HCT116 (cell line): ENCODE measurements around the gene IPO13. TPM values are rescaled to one million over a fixed set of nuclear protein-coding genes. Genes with fewer than 3 reads are reported as not detected.
A peak's percentile ranks its signal among the peaks of the same experiment; 100 is the strongest.

ENCODE experiments used
- ATAC-seq: fragments of 200-7000 bp; cut with Tn5 transposase; 2 replicates; pipeline ENCODE4 v1.9.1; 2020; ENCODE audit warnings: mild to moderate bottlenecking, moderate library complexity
- BruUV-seq: library from RNA; stranded (reverse); fragments of 400-500 nt; replicated peaks from 2 replicates; lab custom pipeline; 2021; lab: Mats Ljungman, UMichigan
- CTCF ChIA-PET: fragments of 300-600 bp; sonication (Branson Sonifier 250); formaldehyde crosslinking; loops from one replicate; lab custom pipeline; 2021; ENCODE audit warnings: antibody characterized with exemption; lab: Charles Lee
- POLR2A ChIA-PET: fragments of 300-600, 350-600 bp; sonication (Branson Sonifier 250); formaldehyde crosslinking; loops from one replicate; lab custom pipeline; 2021; ENCODE audit warnings: antibody characterized with exemption; lab: Charles Lee
- RAD21 ChIA-PET, 2 experiments: fragments of 300-600 bp; sonication (Branson Sonifier 250); formaldehyde crosslinking; loops; one replicate each; lab custom pipeline; 2023; ENCODE audit warnings: low total read pairs in 2 of 2; ENCODE audit not compliant: uncharacterized antibody in 2 of 2, unreplicated experiment in 2 of 2, low non-redundant PET in 1 of 2; lab: Charles Lee
- DNase-seq: peaks from one replicate; pipeline ENCODE4 v3.0.0-alpha.2; 2010; ENCODE audit warnings: low read depth, low spot score
- H2AFZ ChIP-seq: fragments of 200-600 bp; shearing (Covaris generic), sonication (generic); 2 replicates; pipeline ENCODE4 v1.6.1; 2017; ENCODE audit warnings: low read depth, mixed run types, mixed read lengths, antibody characterized with exemption, low read length; ENCODE audit not compliant: poor library complexity, severe bottlenecking
- H3K27ac ChIP-seq: 2 replicates; pipeline ENCODE4 v1.5.1; 2012; ENCODE audit warnings: low read depth, low read length
- H3K27me3 ChIP-seq: fragments of 200-600 bp; sonication (generic); 2 replicates; pipeline ENCODE4 v1.6.1; 2016; ENCODE audit warnings: mixed run types, low read length, mixed read lengths; ENCODE audit not compliant: insufficient read depth
- H3K36me3 ChIP-seq, 2 experiments: fragments of 200-500 bp in 1 of 2; fragments of 200-600 bp in 1 of 2; sonication (Bioruptor generic) in 1 of 2; sonication (generic) in 1 of 2; 2 replicates each; pipeline versions ENCODE4 v1.5.1 to v1.6.1; 2014 to 2016; ENCODE audit warnings: low read length in 2 of 2, inconsistent platforms in 1 of 2, mixed read lengths in 1 of 2, mixed run types in 1 of 2; ENCODE audit not compliant: insufficient read depth in 2 of 2, control insufficient read depth in 1 of 2
- H3K4me1 ChIP-seq, 2 experiments: fragments of 200-600 bp in 1 of 2; sonication (generic) in 1 of 2; 2 replicates each; pipeline versions ENCODE4 v1.5.1 to v1.6.1; 2012 to 2017; ENCODE audit warnings: low read length in 2 of 2, inconsistent platforms in 1 of 2, mild to moderate bottlenecking in 1 of 2, mixed read lengths in 1 of 2, mixed run types in 1 of 2, moderate library complexity in 1 of 2; ENCODE audit not compliant: insufficient read depth in 2 of 2, control insufficient read depth in 1 of 2
- H3K4me2 ChIP-seq: fragments of 200-600 bp; sonication (generic); 2 replicates; pipeline ENCODE4 v1.6.1; 2017; ENCODE audit warnings: mixed run types, low read length, mixed read lengths
- H3K4me3 ChIP-seq, 2 experiments: fragments of 200-600 bp in 1 of 2; sonication (generic) in 1 of 2; replicated peaks in 1 of 2; 2 replicates each; pipeline ENCODE4 v1.5.1; 2011 to 2016; ENCODE audit warnings: low read length in 2 of 2, control low read depth in 1 of 2, low read depth in 1 of 2, mild to moderate bottlenecking in 1 of 2, mixed read lengths in 1 of 2, mixed run types in 1 of 2
- H3K79me2 ChIP-seq: fragments of 200-600 bp; sonication (generic); 2 replicates; pipeline ENCODE4 v1.6.1; 2017; ENCODE audit warnings: mild to moderate bottlenecking, mixed run types, low read length, moderate library complexity, mixed read lengths; ENCODE audit not compliant: insufficient read depth
- H3K9ac ChIP-seq: fragments of 200-600 bp; sonication (generic); 2 replicates; pipeline ENCODE4 v1.6.1; 2016; ENCODE audit warnings: low read length, mixed read lengths
- H3K9me2 ChIP-seq: fragments of 200-600 bp; sonication (generic), shearing (Covaris generic); 2 replicates; pipeline ENCODE4 v1.6.1; 2017; ENCODE audit warnings: mixed run types, mild to moderate bottlenecking, moderate library complexity; ENCODE audit not compliant: insufficient read depth
- H3K9me3 ChIP-seq, 2 experiments: fragments of 200-500 bp in 1 of 2; fragments of 200-600 bp in 1 of 2; sonication (Bioruptor generic) in 1 of 2; sonication (generic) in 1 of 2; 2 replicates each; pipeline ENCODE4 v1.6.1; 2014 to 2017; ENCODE audit warnings: low read length in 2 of 2, mixed read lengths in 2 of 2, inconsistent platforms in 1 of 2, low read depth in 1 of 2, mild to moderate bottlenecking in 1 of 2, mixed run types in 1 of 2, moderate library complexity in 1 of 2; ENCODE audit not compliant: control insufficient read depth in 1 of 2, insufficient read depth in 1 of 2
- H4K20me1 ChIP-seq: fragments of 200-600 bp; sonication (generic), shearing (Covaris generic); 2 replicates; pipeline ENCODE4 v1.6.1; 2017; ENCODE audit warnings: mixed run types, mild to moderate bottlenecking, moderate library complexity; ENCODE audit not compliant: insufficient read depth
- ATF3 ChIP-seq: IDR thresholded peaks from 2 replicates; pipeline ENCODE4 v1.6.1; 2012
- CTCF ChIP-seq, 3 experiments: fragments of 200-600 bp in 1 of 3; sonication (generic) in 1 of 3; IDR thresholded peaks in 2 of 3; conservative IDR thresholded peaks in 1 of 3; 2 replicates each; pipeline ENCODE4 v1.5.1; 2012 to 2017; ENCODE audit warnings: low read depth in 2 of 3, low read length in 2 of 3, antibody characterized with exemption in 1 of 3, borderline replicate concordance in 1 of 3, control low read depth in 1 of 3, mild to moderate bottlenecking in 1 of 3, mixed read lengths in 1 of 3, mixed run types in 1 of 3, moderate library complexity in 1 of 3; ENCODE audit not compliant: insufficient read depth in 1 of 3
- EGR1 ChIP-seq: IDR thresholded peaks from 2 replicates; pipeline ENCODE4 v1.6.1; 2012; ENCODE audit warnings: low read depth
- EZH2 ChIP-seq: fragments of 200-600 bp; sonication (generic); IDR thresholded peaks from 2 replicates; pipeline ENCODE4 v1.6.1; 2017; ENCODE audit warnings: antibody characterized with exemption, mixed run types
- EZH2phosphoT487 ChIP-seq: fragments of 200-600 bp; IDR thresholded peaks from 2 replicates; pipeline ENCODE4 v1.6.1; 2018; ENCODE audit warnings: antibody characterized with exemption, borderline replicate concordance
- FOSL1 ChIP-seq: IDR thresholded peaks from 2 replicates; pipeline ENCODE4 v1.6.1; 2012; ENCODE audit warnings: low read depth
- JUND ChIP-seq: IDR thresholded peaks from 2 replicates; pipeline ENCODE4 v1.6.1; 2012
- POLR2A ChIP-seq: IDR thresholded peaks from 2 replicates; pipeline ENCODE4 v1.7.0; 2011; ENCODE audit warnings: borderline replicate concordance; ENCODE audit not compliant: insufficient read depth, insufficient read length; ENCODE audit errors: extremely low read depth
- POLR2AphosphoS5 ChIP-seq: IDR thresholded peaks from 2 replicates; pipeline ENCODE4 v1.6.1; 2011; ENCODE audit warnings: mild to moderate bottlenecking, low read depth, low read length, moderate library complexity
- RAD21 ChIP-seq: IDR thresholded peaks from 2 replicates; pipeline ENCODE4 v1.6.1; 2012; ENCODE audit warnings: low read depth, mild to moderate bottlenecking
- SIN3A ChIP-seq: IDR thresholded peaks from 2 replicates; pipeline ENCODE4 v1.6.1; 2012; ENCODE audit warnings: low read depth
- SP1 ChIP-seq: IDR thresholded peaks from 2 replicates; pipeline ENCODE4 v1.6.1; 2012; ENCODE audit warnings: low read depth
- SRF ChIP-seq: IDR thresholded peaks from 2 replicates; pipeline ENCODE4 v1.6.1; 2012; ENCODE audit warnings: low read depth
- TCF7L2 ChIP-seq: IDR thresholded peaks from 2 replicates; pipeline ENCODE4 v1.7.0; 2011; ENCODE audit warnings: borderline replicate concordance, inconsistent platforms; ENCODE audit not compliant: insufficient read depth, insufficient read length; ENCODE audit errors: extremely low read depth
- YY1 ChIP-seq: IDR thresholded peaks from 2 replicates; pipeline ENCODE4 v1.6.1; 2011; ENCODE audit warnings: low read length, low read depth, moderate library complexity, mild to moderate bottlenecking; ENCODE audit not compliant: insufficient replicate concordance; ENCODE audit errors: extremely low read depth
- ZFX ChIP-seq: fragments of 450-650 bp; IDR thresholded peaks from 2 replicates; pipeline ENCODE4 v1.6.1; 2017
- intact Hi-C: fragments of 100-400 bp; cut with micrococcal nuclease; formaldehyde crosslinking; loops from 2 replicates; pipeline ENCODE4 v1.10.0; 2022
- total RNA-seq: library from RNA; stranded (reverse); gene quantifications from one replicate; pipeline ENCODE4 v1.2.1, GENCODE V29; 2021; ENCODE audit not compliant: unreplicated experiment
- TF ChIP-seq, protein P1 (sequence below): IDR thresholded peaks from 2 replicates; pipeline ENCODE4 v1.6.1; 2012; ENCODE audit warnings: low read depth
- TF ChIP-seq, protein P2 (sequence below): IDR thresholded peaks from 2 replicates; pipeline ENCODE4 v1.6.1; 2011; ENCODE audit warnings: mild to moderate bottlenecking, low read length, moderate library complexity; ENCODE audit not compliant: insufficient replicate concordance; ENCODE audit errors: extremely low read depth
- TF ChIP-seq, protein P3 (sequence below): IDR thresholded peaks from 2 replicates; pipeline ENCODE4 v1.6.1; 2012

IPO13 gene
- total RNA-seq, 1 experiment from 2014 or later, result 18.7 TPM

- peak overlapping the region; percentile 92 for H3K4me2 ChIP-seq
These were observed 13.9 kb upstream of the IPO13 start for GRCh38 chr1:43932786-43933385.

More at GRCh38 chr1:43932786-43933385, 13.9 kb upstream of the IPO13 start:
- Histone ChIP-seq H3K9ac (peak overlapping the region; percentile 80), H3K9me2 (no peaks in the 10 kb centered on the region), H3K27ac (peak overlapping the region; percentile 71), H3K27me3 (no peaks in the 10 kb centered on the region), H3K9me3 (no peaks in the 10 kb centered on the region), H3K4me3 (peak overlapping the region; percentile 75 to 77), H2AFZ (no peak overlapping the region), H3K4me1 (peaks cover 37 to 78% of the 10 kb centered on the region in 2 experiments), H3K79me2 (peaks cover 9% of the 10 kb centered on the region; the same call in 1 of the 2 replicates), H4K20me1 (no peaks in the 10 kb centered on the region), H3K36me3 (0 out of 4 replicates have a peak, but pooled peaks cover 0 to 10% of the 10 kb centered on the region in 2 experiments)
- ChIA-PET RAD21 (interaction anchor here (0.5 to 3.6 kb wide), 3 partner anchors 75 to 168 kb away, joined by 3 to 109 read pairs (median 85); no protein-coding TSS in a partner anchor), CTCF (interaction anchor here (0.7 to 12.2 kb wide), 8 partner anchors 13 to 403 kb away, joined by 4 to 479 read pairs (median 16); partner anchors contain the start of genes IPO13 and PTPRF), POLR2A (interaction anchor here (1.3 to 2.7 kb wide), 5 partner anchors 12 to 283 kb away, joined by 3 to 45 read pairs (median 3); partner anchors contain the start of genes KDM4A and ST3GAL3)
- intact Hi-C loops, result loop anchor here (5.0 kb wide), 3 partner anchors 96 to 406 kb away; no protein-coding TSS in a partner anchor
- DNase-seq, result no peak
- BruUV-seq, result TSS peak; percentile 54
- peak; percentile 0; the same call in 1 of the 2 replicates for ATAC-seq
- TF ChIP-seq POLR2AphosphoS5 (no peak), ATF3 (no peak), YY1 (no peak), POLR2A (no peak), RAD21 (no peak), FOSL1 (no peak), EGR1 (no peak), CTCF (IDR thresholded peaks at IDR 0.05 in 2 of 3, conservative IDR thresholded peaks at IDR 0.05 in 1 of 3; ENCODE audit: borderline replicate concordance in 1 of 3, insufficient read depth in 1 of 3, low read depth in 2 of 3, low read length in 2 of 3) (no peak), SP1 (no peak), SRF (no peak), SIN3A (no peak), EZH2phosphoT487 (no peak), ZFX (no peak), TCF7L2 (no peak), JUND (no peak), EZH2 (no peak)
- TF ChIP-seq, protein P1, sequence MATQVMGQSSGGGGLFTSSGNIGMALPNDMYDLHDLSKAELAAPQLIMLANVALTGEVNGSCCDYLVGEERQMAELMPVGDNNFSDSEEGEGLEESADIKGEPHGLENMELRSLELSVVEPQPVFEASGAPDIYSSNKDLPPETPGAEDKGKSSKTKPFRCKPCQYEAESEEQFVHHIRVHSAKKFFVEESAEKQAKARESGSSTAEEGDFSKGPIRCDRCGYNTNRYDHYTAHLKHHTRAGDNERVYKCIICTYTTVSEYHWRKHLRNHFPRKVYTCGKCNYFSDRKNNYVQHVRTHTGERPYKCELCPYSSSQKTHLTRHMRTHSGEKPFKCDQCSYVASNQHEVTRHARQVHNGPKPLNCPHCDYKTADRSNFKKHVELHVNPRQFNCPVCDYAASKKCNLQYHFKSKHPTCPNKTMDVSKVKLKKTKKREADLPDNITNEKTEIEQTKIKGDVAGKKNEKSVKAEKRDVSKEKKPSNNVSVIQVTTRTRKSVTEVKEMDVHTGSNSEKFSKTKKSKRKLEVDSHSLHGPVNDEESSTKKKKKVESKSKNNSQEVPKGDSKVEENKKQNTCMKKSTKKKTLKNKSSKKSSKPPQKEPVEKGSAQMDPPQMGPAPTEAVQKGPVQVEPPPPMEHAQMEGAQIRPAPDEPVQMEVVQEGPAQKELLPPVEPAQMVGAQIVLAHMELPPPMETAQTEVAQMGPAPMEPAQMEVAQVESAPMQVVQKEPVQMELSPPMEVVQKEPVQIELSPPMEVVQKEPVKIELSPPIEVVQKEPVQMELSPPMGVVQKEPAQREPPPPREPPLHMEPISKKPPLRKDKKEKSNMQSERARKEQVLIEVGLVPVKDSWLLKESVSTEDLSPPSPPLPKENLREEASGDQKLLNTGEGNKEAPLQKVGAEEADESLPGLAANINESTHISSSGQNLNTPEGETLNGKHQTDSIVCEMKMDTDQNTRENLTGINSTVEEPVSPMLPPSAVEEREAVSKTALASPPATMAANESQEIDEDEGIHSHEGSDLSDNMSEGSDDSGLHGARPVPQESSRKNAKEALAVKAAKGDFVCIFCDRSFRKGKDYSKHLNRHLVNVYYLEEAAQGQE, result no peak
- TF ChIP-seq, protein P2, sequence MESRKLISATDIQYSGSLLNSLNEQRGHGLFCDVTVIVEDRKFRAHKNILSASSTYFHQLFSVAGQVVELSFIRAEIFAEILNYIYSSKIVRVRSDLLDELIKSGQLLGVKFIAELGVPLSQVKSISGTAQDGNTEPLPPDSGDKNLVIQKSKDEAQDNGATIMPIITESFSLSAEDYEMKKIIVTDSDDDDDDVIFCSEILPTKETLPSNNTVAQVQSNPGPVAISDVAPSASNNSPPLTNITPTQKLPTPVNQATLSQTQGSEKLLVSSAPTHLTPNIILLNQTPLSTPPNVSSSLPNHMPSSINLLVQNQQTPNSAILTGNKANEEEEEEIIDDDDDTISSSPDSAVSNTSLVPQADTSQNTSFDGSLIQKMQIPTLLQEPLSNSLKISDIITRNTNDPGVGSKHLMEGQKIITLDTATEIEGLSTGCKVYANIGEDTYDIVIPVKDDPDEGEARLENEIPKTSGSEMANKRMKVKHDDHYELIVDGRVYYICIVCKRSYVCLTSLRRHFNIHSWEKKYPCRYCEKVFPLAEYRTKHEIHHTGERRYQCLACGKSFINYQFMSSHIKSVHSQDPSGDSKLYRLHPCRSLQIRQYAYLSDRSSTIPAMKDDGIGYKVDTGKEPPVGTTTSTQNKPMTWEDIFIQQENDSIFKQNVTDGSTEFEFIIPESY, result no peak
- TF ChIP-seq, protein P3, sequence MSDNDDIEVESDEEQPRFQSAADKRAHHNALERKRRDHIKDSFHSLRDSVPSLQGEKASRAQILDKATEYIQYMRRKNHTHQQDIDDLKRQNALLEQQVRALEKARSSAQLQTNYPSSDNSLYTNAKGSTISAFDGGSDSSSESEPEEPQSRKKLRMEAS, result no peak
